Right hindlimb (tissue), 1 donor: ENCODE measurements around the gene SEMA3F.
"Not testable (repeated sequence)": the region's sequence is repeated elsewhere in the genome, so short reads cannot be mapped to it uniquely, and the experiment has no call there.

ENCODE experiments used
- DNase-seq: peaks from one replicate; pipeline ENCODE4 v3.0.0-alpha.2; 2018

Gene SEMA3F

GRCh38 chr3:50194128-50194902 is 39.2 kb downstream of the SEMA3F start:
- DNase-seq, result peak; percentile 82

GRCh38 chr3:50194903-50195500 is 39.9 kb downstream of the SEMA3F start:
- DNase-seq, result no peak

GRCh38 chr3:50195501-50196252 is 40.6 kb downstream of the SEMA3F start:
- no peak for DNase-seq

GRCh38 chr3:50196253-50196801 is 41.2 kb downstream of the SEMA3F start:
- no peak for DNase-seq

GRCh38 chr3:50201573-50202315 is 46.6 kb downstream of the SEMA3F start:
- DNase-seq, result no peak

GRCh38 chr3:50202353-50203112 is 47.4 kb downstream of the SEMA3F start:
- DNase-seq, result no peak

- no peak for DNase-seq
These were observed 48.1 kb downstream of the SEMA3F start for GRCh38 chr3:50203113-50203808.

GRCh38 chr3:50203809-50204803 is 49.0 kb downstream of the SEMA3F start:
- DNase-seq, result no peak

- DNase-seq, result peak; percentile 69
These were observed 49.8 kb downstream of the SEMA3F start, which contains the start of gene SLC38A3 for GRCh38 chr3:50204804-50205412. SLC38A3 (plus strand) TSS chr3:50205271; CDS start chr3:50214200, 8,929 bp downstream.

- no peak for DNase-seq
These were observed 50.5 kb downstream of the SEMA3F start for GRCh38 chr3:50205413-50206276.

GRCh38 chr3:50207359-50208042 is 52.4 kb downstream of the SEMA3F start:
- DNase-seq, result no peak

- no peak for DNase-seq
These were observed 53.7 kb downstream of the SEMA3F start for GRCh38 chr3:50208677-50209344.

GRCh38 chr3:50210176-50210509 is 55.0 kb downstream of the SEMA3F start:
- no peak for DNase-seq

GRCh38 chr3:50210510-50211367 is 55.6 kb downstream of the SEMA3F start:
- DNase-seq, result no peak

GRCh38 chr3:50211368-50211717 is 56.2 kb downstream of the SEMA3F start:
- not testable (repeated sequence) for DNase-seq

- no peak for DNase-seq
These were observed 56.8 kb downstream of the SEMA3F start for GRCh38 chr3:50211930-50212329.
